ENCODE data around the gene MSANTD2.

MSANTD2 gene

DNA sequence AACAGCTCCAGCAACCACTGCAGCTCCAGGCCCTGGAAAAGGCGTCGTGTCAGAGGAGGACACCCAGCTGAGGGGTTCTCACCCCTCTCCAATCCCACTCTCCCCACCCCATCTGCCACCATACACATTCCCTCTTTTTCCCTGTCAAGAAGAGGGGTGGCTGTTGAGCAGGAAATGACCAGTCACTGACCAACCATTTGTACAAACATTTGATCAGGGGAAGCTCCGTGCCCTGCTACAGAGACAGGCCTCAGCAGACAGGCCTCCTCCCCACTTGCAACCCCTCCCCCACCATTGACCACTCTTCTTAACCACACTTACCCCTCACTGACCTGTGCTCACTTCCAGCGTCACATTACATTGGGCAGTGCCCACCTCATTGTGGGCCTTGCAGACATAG, 45.9 kb downstream of the MSANTD2 start:
- DNase-seq (ENCODE audit: low spot score), result no peak

DNA sequence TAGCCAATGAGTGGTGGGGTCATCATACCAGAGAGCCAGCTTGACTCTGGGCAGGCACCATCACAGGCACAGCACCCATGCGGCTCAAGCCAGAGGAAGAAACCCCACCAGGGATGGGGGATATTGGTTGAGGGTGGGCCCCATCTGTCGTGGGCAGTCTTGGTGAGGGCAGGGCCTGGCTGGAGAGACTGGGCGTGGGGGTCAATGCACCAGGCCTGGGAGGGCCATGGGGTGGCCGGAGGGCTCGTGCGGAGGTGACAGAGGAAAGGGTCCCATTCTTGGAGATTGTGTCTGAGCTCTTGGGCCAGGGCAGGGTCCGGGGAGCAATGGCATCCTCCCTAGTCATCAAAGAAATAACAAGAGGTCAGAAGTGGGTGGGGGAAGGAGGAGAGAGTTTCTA, 46.6 kb downstream of the MSANTD2 start:
- DNase-seq (ENCODE audit: low spot score), result no peak

DNA sequence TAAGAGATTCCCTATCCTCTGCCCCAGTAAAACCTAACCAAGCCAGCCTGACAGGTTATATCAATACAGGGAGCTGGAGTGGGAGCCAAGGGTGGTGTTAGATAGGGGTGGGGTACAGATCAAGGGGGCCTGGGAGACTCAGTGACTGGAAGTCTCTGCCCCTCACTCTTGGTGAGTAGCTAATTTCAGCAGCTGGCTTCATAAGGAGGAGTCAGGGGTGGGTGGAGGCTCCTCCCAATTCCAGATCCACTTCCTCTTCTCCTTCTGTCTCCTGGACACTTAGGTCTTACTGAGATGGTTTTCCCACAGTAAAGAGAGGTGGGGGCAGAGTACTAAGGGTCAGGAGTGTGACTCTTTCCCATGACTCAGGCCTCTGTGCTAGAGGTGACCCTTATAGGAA, 47.0 kb downstream of the MSANTD2 start:
- no peak for DNase-seq (ENCODE audit: low spot score)

DNA sequence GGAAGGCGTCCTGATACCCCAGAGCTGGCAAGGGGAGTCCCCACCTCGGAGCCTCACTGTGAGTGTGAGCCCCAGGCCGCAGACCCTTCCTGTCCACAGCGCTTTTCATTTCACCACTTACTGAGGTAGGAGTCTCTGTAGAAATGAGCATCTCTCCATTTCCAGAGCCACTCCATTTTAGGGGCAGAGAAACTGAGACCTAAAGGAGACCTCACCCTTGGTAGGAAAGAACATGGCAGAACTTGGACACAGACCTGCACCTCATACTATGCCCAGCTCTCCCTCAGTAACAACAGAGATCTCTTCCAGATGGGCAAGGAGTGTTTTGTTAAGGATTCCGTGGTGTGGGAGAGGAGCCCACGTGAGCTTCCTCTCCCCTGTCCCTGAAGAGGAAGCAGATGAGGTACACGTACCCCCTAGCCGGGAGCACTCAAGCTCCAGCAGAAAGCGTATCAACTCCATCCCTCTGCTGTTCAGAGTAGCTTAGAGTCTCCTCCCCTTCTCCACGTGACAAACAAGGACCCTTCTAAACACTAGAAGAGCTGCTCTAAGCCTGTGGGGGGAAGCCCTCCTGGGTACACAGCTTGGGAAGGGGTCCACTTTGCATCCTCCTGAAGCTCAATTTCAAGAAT, 47.6 kb downstream of the MSANTD2 start:
- no peak for DNase-seq (ENCODE audit: low spot score)

DNA sequence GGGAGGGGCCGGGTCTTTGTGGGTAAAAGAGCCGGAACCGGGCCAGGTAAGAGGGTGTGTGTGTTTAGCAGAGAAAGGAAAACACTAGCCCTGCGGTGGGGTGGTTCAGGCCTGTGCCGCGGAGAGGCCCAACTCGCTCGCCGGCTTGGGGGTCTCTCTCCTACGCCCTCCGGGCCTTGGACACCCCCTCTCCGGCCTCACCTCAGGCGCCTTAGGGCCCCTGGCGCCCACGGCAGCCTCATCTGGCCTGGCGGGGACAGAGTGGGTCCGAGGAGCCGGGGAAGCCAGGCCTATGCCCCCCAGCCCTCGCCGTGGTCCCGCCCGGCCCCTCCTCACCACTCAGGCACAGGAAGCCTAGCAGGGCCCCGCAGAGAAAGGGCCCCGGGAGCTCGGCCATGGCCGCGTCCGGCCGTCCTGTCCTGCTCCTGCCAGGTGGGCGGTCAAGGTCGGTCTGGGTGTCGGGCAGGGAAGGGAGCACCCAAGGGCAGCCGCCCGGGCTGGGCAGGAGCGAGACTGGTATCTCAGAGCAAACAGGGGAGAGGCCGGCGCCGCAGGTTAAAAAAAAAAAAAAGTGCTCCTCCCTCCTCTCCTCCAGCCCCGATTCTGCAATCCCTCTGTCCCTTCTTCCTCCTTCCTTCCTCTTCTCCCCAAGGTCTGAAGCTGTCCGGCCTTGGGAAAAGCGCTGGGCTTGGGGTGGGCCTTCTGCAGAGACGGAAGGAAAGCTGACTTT, 48.3 kb downstream of the MSANTD2 start, which contains the start of gene VSIG2:
TSS of gene VSIG2 (minus strand) at position 515 of the 730 bp plus-strand sequence. CDS start at position 397, 118 bp downstream.
- no peak for DNase-seq (ENCODE audit: low spot score)

DNA sequence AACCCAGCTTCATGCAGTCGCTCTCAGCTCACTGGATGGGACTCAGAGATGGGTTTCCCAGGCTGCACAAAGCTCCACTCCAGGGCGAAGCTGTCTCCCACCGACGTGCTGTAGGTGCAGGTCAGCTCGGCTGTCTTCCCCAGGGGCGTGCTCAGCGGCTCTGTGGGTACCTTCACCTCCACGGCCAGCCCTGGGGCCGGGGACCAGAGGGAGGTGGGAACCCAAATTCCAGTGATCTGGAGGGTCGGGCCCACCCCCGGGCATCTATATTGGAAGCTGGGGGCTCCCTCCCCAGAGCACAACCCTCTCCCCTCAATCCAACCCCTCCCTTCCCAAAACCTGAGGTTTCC, 48.8 kb downstream of the MSANTD2 start:
- DNase-seq (ENCODE audit: low spot score), result no peak

DNA sequence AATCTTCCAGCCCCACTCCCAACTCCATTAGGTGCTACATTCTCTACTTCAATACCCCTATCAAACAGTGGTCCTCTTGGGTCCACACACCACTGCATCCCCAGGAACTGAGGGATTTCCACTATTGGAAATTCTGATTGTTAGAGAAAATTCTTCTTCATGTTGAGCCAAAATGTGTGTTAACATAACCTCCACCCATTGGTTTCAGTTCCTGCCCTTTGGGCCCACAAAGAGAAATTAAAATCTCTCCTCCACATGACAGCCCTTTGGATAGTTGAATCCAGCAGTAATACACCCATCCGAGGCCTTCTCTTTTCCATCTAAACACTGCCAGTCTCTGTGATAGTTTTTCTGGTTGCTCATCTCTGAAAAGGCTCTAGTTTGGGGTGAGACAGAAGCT, 50.3 kb downstream of the MSANTD2 start:
- DNase-seq (ENCODE audit: low spot score), result no peak

DNA sequence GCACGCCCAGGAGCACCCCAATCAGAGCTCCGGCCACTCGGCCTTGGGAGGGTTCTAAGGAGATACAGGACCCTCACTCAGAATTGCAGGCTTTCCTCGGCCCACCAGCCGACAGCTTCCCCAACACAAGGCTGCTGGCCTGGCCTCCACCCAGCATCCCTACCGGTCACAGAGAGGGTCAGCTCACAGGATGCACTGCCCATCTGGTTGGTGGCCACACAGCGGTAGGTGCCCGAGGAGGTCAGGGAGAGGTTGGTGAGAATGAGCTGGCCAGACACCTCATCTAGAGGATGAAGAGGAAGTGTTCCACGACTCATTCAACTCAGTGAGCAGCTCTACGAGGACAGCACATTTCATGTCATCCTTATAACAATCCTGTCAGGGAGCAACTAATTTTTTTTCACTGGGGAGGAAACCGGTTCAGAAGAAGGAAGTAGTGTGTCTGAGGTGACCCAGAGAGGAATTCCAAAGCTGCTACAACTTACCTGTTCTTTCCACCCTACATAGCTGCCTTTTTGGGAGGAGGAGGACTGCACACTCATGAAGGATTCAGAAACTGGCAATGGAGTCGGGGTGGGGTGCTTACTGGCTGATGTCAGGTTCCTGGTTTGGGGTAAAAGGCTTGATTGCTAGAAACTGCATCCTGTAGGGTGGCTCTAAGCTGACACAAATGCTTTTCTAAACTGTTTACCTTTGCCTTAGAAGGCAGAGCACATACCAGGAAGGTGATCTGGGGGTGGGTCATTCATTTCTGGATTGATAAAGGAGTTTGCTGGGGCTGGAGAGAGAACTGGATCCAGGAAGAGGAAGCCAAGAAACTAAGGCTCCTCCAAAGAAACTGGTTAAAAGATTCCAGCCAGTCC, 51.5 kb downstream of the MSANTD2 start:
- no peak for DNase-seq (ENCODE audit: low spot score)

DNA sequence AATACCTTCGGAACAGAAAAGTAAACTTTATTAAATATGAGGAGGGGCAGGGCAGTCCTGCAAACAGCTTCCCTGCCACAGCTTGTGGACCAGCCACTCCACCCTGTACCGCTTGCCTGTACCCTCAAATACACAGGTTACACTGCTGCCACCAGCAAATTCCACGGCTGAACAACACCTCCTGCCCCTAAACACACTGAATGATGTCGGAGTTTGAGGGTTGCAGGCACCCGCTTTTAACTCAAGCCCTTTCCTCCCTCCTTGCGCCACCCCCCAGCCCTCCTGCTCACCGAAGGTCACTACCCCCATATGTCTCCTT, 52.1 kb downstream of the MSANTD2 start:
- DNase-seq (ENCODE audit: low spot score), result no peak

DNA sequence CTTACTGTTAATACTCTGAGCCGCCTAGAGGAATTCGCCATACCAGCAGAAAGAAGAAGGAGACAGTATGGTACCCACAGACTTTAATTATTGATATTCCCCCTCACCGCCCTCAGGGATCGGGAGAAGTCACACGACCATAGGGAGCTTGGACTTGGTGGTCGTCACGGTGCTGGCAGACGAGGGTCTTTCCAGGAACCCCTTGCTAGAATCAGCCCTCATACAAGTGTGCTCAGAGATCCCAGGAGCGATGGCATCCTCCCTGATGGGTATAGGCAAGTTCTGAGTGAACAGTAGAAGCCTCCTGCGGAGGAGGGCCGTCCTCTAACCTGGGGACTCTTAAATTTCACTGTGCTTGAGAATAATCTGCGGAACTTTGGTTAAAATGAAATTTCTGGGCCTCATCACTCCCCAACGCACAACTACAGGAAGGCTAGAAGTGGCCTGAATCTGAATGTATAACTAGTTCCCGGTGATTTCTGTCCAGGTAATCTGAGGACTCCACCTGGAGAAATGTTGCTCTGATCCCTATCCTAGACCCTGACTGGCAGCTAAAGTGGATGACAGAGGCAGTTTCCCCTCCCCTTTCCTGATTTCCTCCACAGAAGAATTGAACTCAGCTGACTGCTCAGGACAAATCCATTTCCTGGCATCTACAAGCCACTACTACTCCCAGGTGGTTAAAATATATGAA, 52.7 kb downstream of the MSANTD2 start:
- DNase-seq (ENCODE audit: low spot score), result no peak

DNA sequence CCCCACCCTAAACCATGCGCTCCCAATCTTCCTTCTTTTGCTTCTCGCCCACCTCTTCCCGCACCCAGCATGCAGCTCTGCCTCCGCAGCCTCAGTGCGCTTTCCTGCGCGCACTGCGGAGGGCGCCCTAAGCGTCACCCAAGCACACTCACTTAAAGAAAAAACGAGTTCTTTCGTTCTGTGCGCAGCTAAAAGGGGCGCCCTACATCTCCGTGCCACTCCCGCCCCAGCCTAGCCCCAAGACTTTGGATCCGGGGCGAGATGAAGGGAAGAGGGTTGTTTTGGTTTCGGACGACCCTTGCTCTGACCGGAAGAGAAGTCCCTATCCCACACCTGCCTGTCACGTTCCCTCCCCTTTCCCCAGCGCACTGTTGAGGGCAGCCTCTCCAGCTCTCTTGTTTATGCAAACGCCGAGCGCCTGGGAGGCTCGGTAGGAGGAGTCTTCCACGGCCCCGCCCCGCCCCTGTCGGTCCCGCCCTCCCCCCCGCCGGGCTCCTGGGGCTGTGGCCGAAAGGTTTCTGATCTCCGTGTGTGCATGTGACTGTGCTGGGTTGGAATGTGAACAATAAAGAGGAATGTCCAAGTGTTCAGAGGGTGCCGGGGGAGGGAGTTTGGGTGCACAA, 53.5 kb downstream of the MSANTD2 start:
- no peak for DNase-seq (ENCODE audit: low spot score)

DNA sequence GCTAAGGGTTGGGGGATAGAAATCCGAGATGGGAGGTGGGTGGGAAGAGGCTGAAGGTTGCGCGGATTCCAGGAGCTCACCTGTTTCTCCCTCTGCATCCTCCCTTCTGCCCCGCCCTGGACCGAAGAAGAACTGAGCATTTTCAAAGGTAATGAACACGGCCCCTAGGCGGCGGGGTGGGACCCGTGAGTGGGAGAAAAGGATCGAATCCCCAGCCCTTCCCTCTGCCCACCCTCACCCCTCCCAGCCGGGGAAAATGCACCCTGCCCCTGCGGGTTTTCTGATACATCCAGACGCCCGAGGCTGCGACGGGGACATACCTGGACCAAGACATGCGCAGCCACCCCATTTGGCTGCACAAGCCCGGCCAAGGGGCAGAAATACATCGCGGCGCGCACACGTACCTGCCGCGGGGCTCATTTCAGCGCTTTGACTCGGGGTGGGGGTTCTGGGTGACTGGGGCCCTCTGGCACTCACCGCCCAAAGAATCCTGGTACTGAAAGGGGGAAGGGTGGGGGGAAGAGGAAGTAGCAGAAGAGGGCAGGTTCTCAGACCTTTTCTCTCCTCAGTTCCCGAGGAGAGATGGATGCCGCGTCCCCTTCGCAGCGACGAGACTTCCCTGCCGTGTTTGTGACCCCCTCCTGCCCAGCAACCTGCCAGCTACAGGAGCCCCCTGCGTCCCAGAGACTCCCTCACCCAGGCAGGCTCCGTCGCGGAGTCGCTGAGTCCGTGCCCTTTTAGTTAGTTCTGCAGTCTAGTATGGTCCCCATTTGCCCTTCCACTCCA, 54.2 kb downstream of the MSANTD2 start:
- no peak for DNase-seq (ENCODE audit: low spot score)

DNA sequence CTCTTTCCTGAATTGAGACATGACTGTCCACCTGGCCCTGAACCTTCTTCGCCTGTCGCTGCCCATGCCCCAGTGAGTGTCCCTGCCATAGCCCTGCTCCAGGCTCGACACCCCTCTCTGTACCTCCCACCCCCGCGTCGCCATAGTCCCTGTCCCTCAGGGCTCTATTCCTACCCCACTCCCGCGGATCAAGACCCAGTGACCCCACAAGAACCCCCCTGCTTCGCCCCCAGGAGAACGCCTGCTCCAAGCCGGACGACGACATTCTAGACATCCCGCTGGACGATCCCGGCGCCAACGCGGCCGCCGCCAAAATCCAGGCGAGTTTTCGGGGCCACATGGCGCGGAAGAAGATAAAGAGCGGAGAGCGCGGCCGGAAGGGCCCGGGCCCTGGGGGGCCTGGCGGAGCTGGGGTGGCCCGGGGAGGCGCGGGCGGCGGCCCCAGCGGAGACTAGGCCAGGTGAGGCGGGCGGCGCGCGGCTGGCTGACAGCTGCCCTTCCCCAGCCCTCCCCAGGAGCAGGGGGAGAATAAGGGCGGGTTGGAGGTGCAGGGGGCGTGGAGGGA, 54.9 kb downstream of the MSANTD2 start:
- DNase-seq (ENCODE audit: low spot score), result no peak

DNA sequence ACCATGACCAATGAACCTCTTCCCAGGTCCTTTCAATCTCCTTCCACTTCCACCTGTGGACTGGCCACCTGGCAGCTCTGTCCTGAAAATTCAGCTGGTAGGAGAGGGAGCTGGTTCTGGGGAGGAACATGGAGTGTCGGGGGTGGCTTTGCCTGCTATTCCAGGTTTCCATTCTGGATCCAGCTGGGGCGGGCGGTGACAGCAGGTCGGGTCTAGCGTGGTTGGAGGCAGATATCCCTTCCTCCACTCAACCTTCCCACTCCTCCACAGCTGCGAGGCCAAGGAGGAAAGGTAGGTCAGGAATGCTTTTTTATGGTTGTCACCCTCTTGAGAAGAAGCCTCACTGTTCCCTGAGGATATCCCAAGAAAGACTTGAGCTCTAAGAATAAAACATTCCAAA, 57.2 kb downstream of the MSANTD2 start:
- DNase-seq (ENCODE audit: low spot score), result no peak

DNA sequence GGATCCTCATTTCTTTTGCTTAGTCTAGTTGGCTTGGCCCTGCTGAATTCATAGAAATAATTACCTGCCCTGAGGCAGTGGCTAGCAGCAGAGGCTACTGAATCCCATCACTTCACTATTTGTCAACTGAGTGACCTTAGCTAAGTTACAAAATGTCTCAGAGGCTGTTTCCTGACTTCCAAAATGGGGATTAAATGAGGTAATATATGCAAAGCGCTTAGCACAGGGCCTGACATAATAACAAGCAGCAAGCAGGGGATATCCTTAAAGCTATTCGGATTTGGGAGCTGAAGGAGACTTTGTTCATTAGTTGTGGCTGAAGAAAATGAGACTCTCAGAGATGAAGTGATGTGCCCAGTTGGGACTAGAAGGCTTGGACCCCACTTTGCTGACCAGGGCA, 57.7 kb downstream of the MSANTD2 start:
- DNase-seq (ENCODE audit: low spot score), result no peak

DNA sequence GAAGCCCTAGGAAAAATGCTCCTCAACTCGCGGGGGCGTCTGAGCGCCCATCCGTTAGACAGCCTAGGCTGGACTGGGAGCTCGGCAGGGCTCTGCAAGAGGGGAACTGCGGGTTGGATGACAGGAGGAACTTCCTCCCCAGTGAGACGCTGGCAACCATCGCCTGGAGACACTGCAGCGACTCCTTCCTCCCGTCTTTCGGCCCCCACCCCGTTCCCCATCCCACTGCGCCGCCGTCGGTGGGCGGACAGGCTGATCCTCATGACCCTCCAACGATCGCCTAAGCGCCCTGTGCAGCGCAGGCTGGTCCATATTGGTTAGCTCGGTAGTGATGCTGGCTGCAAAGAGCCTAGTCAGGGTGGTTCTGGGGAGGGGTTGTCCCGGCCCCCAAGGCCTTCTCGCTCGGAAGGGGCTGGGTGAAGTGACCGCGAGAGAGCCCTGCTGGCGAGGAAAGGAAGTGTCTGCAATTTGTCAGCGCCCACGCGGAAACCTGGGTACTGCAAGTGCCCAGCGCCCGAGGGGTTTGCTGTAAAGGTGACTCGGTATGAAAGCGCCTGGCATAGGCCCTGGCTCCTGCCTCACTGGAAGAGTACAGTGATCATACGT, 59.8 kb downstream of the MSANTD2 start:
- no peak for DNase-seq (ENCODE audit: low spot score)

DNA sequence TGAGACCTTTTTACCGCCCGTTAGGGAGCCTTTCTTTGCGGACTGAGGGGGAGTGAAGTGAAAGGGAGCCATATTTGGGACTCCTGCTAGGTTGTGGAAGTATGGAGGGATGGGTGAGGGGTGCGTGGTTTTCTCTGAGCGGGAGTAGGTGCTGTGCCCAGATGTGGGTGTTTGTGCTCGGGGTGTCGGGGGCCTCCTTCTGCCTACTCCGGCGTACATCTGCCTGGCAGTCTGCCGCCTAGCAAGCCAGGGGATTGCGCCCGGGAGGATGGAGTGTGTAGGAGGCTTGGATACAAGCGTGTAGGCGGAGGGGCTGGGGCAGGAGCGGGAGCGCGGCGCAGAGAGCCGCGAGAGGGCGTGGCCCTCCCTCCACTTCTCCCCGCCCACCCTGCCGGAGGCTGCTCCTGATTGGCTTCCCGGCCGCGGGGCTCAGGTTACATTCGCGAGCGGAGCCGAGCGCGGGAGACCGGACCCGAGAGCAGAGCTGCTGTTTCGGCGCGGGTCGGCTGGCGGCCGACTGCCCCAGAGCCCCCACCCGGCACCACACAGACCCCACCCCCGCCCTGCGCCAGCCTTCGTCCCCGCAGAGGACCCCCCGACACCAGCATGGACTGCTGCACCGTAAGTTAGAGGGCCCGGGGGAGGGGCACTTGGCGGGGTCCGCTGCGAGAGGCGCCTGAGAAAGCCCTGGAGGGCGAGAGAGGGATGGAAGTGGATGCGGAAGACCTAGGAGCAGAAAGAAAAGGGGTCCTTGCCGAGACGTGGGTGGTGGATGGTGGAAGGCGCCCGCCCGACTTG, 60.5 kb downstream of the MSANTD2 start, which contains the start of gene NRGN:
TSS of gene NRGN (plus strand) at position 464 of the 798 bp plus-strand sequence. CDS start at position 607, 143 bp downstream.
- peak; percentile 88 for DNase-seq (ENCODE audit: low spot score)

DNA sequence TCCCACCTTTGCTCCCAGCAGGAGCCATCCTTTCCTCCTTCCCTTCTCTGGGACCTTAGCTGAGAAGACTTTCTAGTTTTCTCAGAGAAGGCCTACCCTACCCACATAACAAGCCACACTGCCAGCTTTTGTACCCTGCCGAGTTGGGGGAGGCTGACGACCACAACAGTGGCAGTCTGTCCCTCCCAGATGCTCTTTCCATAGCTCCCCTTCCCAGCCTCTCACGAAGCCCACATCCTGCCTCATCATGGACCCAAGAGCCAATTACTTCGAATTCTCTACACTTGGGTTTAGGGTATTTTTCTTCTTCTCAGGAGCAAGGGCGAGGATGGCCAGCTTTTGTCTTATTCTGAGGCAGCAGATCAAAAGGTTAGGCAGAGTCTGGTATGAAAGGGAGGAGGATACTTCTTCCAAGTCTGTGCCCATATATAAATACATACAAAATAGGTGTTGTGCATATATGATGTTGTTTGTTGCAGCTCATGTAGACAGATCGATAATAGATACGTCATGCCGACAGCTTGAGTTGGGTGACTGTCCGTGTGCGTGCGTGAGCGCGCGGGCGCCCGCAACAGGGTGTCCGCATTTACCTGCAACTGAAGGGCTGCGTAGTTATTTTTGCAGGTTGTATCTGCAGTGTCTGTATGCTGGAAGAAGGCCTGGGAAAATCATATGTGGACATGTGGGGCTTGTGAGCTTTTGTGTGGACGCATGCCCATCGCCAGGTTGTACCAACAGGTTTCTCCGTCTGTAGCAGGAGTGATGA, 61.3 kb downstream of the MSANTD2 start:
- no peak for DNase-seq (ENCODE audit: low spot score)
